H9 (cell line): ENCODE results near the gene ARID3A. TPM values are rescaled to one million over a fixed set of nuclear protein-coding genes. Genes with fewer than 3 reads are reported as not detected.

Source experiments
- DNase-seq: peaks from one replicate; pipeline ENCODE4 v3.0.0-alpha.2; 2017
- H2AFZ ChIP-seq: one replicate; pipeline ENCODE4 v1.6.1; 2013; ENCODE audit warnings: mild to moderate bottlenecking, low read length, control low read depth, moderate library complexity
- H2AK5ac ChIP-seq: 2 replicates; pipeline ENCODE4 v1.6.1; 2013; ENCODE audit warnings: low read length, control low read depth, mixed read lengths; ENCODE audit not compliant: insufficient read length
- H2BK120ac ChIP-seq: one replicate; pipeline ENCODE4 v1.6.1; 2013; ENCODE audit warnings: low read depth, mild to moderate bottlenecking, low read length, control low read depth, inconsistent platforms; ENCODE audit not compliant: poor library complexity, severe bottlenecking
- H2BK12ac ChIP-seq: 2 replicates; pipeline ENCODE4 v1.6.1; 2013; ENCODE audit warnings: low read length, control low read depth, mixed read lengths, low read depth; ENCODE audit not compliant: insufficient read length
- H2BK15ac ChIP-seq: 2 replicates; pipeline ENCODE4 v1.6.1; 2013; ENCODE audit warnings: low read depth, low read length, control low read depth
- H2BK20ac ChIP-seq: one replicate; pipeline ENCODE4 v1.6.1; 2013; ENCODE audit warnings: low read depth, mild to moderate bottlenecking, low read length, control low read depth, inconsistent platforms; ENCODE audit not compliant: poor library complexity, severe bottlenecking
- H2BK5ac ChIP-seq: 2 replicates; pipeline ENCODE4 v1.6.1; 2013; ENCODE audit warnings: low read length, control low read depth, mixed read lengths; ENCODE audit not compliant: insufficient read length
- H3K14ac ChIP-seq: 2 replicates; pipeline ENCODE4 v1.6.1; 2013; ENCODE audit warnings: low read length, control low read depth; ENCODE audit not compliant: insufficient read depth
- H3K18ac ChIP-seq: 2 replicates; pipeline ENCODE4 v1.6.1; 2013; ENCODE audit warnings: low read depth, mild to moderate bottlenecking, mixed read lengths, low read length, control low read depth; ENCODE audit not compliant: insufficient read length
- H3K23ac ChIP-seq: 2 replicates; pipeline ENCODE4 v1.6.1; 2013; ENCODE audit warnings: low read length, control low read depth, mixed read lengths, low read depth; ENCODE audit not compliant: insufficient read length
- H3K23me2 ChIP-seq: 2 replicates; pipeline ENCODE4 v1.6.1; 2013; ENCODE audit warnings: low read depth, mild to moderate bottlenecking, mixed read lengths, low read length, control low read depth; ENCODE audit not compliant: insufficient read length, poor library complexity, severe bottlenecking
- H3K27ac ChIP-seq: 2 replicates; pipeline ENCODE4 v1.5.1; 2013; ENCODE audit warnings: low read length, control low read depth, mixed read lengths, low read depth; ENCODE audit not compliant: insufficient read length
- H3K27me3 ChIP-seq: 2 replicates; pipeline ENCODE4 v1.6.1; 2013; ENCODE audit warnings: low read length, control low read depth, inconsistent platforms; ENCODE audit not compliant: insufficient read depth
- H3K4ac ChIP-seq: 2 replicates; pipeline ENCODE4 v1.6.1; 2013; ENCODE audit warnings: low read depth, mild to moderate bottlenecking, control low read depth, inconsistent platforms, low read length, moderate library complexity
- H3K4me1 ChIP-seq: 2 replicates; pipeline ENCODE4 v1.6.1; 2013; ENCODE audit warnings: low read length, control low read depth, inconsistent platforms; ENCODE audit not compliant: insufficient read depth
- H3K4me2 ChIP-seq: 2 replicates; pipeline ENCODE4 v1.6.1; 2013; ENCODE audit warnings: low read length, control low read depth, mixed read lengths; ENCODE audit not compliant: insufficient read length, insufficient read depth
- H3K56ac ChIP-seq: 2 replicates; pipeline ENCODE4 v1.6.1; 2013; ENCODE audit warnings: low read depth, mild to moderate bottlenecking, mixed read lengths, low read length, control low read depth; ENCODE audit not compliant: insufficient read length
- H3K79me1 ChIP-seq: 2 replicates; pipeline ENCODE4 v1.6.1; 2013; ENCODE audit warnings: low read depth, mild to moderate bottlenecking, moderate library complexity, low read length, control low read depth, inconsistent platforms; ENCODE audit not compliant: insufficient read depth, poor library complexity, severe bottlenecking
- H3K79me2 ChIP-seq: 2 replicates; pipeline ENCODE4 v1.6.1; 2013; ENCODE audit warnings: low read length, control low read depth, inconsistent platforms; ENCODE audit not compliant: insufficient read depth
- H3K9ac ChIP-seq: 2 replicates; pipeline ENCODE4 v1.6.1; 2013; ENCODE audit warnings: low read length, control low read depth, mixed read lengths; ENCODE audit not compliant: insufficient read length; ENCODE audit errors: extremely low read depth
- H3K9me3 ChIP-seq: one replicate; pipeline ENCODE4 v1.6.1; 2013; ENCODE audit warnings: low read depth, low read length, inconsistent platforms; ENCODE audit not compliant: control insufficient read depth
- H3T11ph ChIP-seq: one replicate; pipeline ENCODE4 v1.6.1; 2013; ENCODE audit warnings: mild to moderate bottlenecking, low read length, control low read depth, inconsistent platforms
- H4K20me1 ChIP-seq: one replicate; pipeline ENCODE4 v1.6.1; 2013; ENCODE audit not compliant: control insufficient read depth, insufficient read length, insufficient read depth
- H4K5ac ChIP-seq: 2 replicates; pipeline ENCODE4 v1.6.1; 2013; ENCODE audit warnings: low read depth, mild to moderate bottlenecking, mixed read lengths, low read length, control low read depth; ENCODE audit not compliant: insufficient read length
- H4K8ac ChIP-seq: replicated peaks from 2 replicates; pipeline ENCODE4 v1.6.1; 2013; ENCODE audit warnings: low read length, control low read depth, mixed read lengths, low read depth; ENCODE audit not compliant: insufficient read length
- H4K91ac ChIP-seq: 2 replicates; pipeline ENCODE4 v1.6.1; 2013; ENCODE audit warnings: low read depth, mild to moderate bottlenecking, moderate library complexity, mixed read lengths, low read length, control low read depth; ENCODE audit not compliant: insufficient read length
- H3K27ac Mint-ChIP-seq, 3 experiments: 2 replicates in 2 of 3; 3 replicates in 1 of 3; pipeline ENCODE4 v1.8.0; 2020 to 2021; ENCODE audit warnings: mixed read lengths in 3 of 3, mild to moderate bottlenecking in 1 of 3, moderate library complexity in 1 of 3
- H3K27me3 Mint-ChIP-seq: 2 replicates; pipeline ENCODE4 v1.8.0; 2021; ENCODE audit warnings: low read depth, mild to moderate bottlenecking, moderate library complexity, mixed read lengths
- H3K36me3 Mint-ChIP-seq, 3 experiments: 2 replicates in 2 of 3; 3 replicates in 1 of 3; pipeline ENCODE4 v1.8.0; 2020 to 2021; ENCODE audit warnings: low read depth in 3 of 3, mixed read lengths in 3 of 3; ENCODE audit not compliant: insufficient read depth in 1 of 3
- H3K4me1 Mint-ChIP-seq, 2 experiments: 2 replicates each; pipeline ENCODE4 v1.8.0; 2020; ENCODE audit warnings: mixed read lengths in 2 of 2
- H3K4me3 Mint-ChIP-seq, 2 experiments: 2 replicates in 1 of 2; 3 replicates in 1 of 2; pipeline ENCODE4 v1.8.0; 2020 to 2021; ENCODE audit warnings: mild to moderate bottlenecking in 2 of 2, mixed read lengths in 2 of 2, moderate library complexity in 1 of 2
- H3K9me3 Mint-ChIP-seq, 2 experiments: 2 replicates in 1 of 2; 3 replicates in 1 of 2; pipeline ENCODE4 v1.8.0; 2020; ENCODE audit warnings: mild to moderate bottlenecking in 2 of 2, mixed read lengths in 2 of 2, moderate library complexity in 1 of 2
- CTCF ChIP-seq: fragments of 200-600 bp; sonication (generic); conservative IDR thresholded peaks from 3 replicates; pipeline ENCODE4 v1.8.0; 2021; ENCODE audit warnings: antibody characterized with exemption, mild to moderate bottlenecking
- WGBS: extraction: QIAGEN DNeasy Blood & Tissue Kit; methylation state at CpG from one replicate; pipeline ENCODE4 v1.1.7; 2013; ENCODE audit warnings: missing lambda C conversion rate, low lambda C conversion rate, mixed read lengths; ENCODE audit not compliant: insufficient read length; ENCODE audit errors: extremely low coverage; 5-methylcytosine and 5-hydroxymethylcytosine counted together
- total RNA-seq: library from RNA; stranded (reverse); gene quantifications from 2 replicates; pipeline ENCODE4 v1.2.1, GENCODE V29; 2021

ARID3A gene
- total RNA-seq, 1 experiment from 2014 or later: 98.3 TPM

- H2BK5ac ChIP-seq: no peak overlapping the region
- no peak overlapping the region for H2BK120ac ChIP-seq
- H2BK20ac ChIP-seq: no peak overlapping the region
- no peaks in the 10 kb centered on the region for H3K23me2 ChIP-seq
- no peaks in the 10 kb centered on the region for H4K20me1 ChIP-seq
- no peak overlapping the region for H3T11ph ChIP-seq
- H3K18ac ChIP-seq: no peak overlapping the region
- peaks cover 6% of the 10 kb centered on the region for H3K79me1 ChIP-seq
- Mint-ChIP-seq H3K27ac (0 out of 7 replicates have a peak overlapping the region, but pooled peaks of 1 of the 3 experiments have one; percentile 66), H3K4me3 (peak overlapping the region in 1 of 2 experiments; percentile 42; a peak in 1 of 5 replicates), H3K9me3 (no peaks in the 10 kb centered on the region), H3K27me3 (no peaks in the 10 kb centered on the region; the same call in 1 of the 2 replicates), H3K36me3 (peaks cover 2 to 29% (median 29%) of the 10 kb centered on the region in 3 experiments; a peak in 5 of 7 replicates), H3K4me1 (peaks cover 0 to 29% of the 10 kb centered on the region in 2 experiments; a peak in 2 of 4 replicates)
- H3K27me3 ChIP-seq: no peaks in the 10 kb centered on the region
- H3K4me1 ChIP-seq: no peaks in the 10 kb centered on the region; the same call in 1 of the 2 replicates
- no peak overlapping the region for H3K27ac ChIP-seq
- H3K14ac ChIP-seq: no peak overlapping the region
- H3K56ac ChIP-seq: no peak overlapping the region
- no CpG with 5 or more reads among the region's 30 CpGs for WGBS
- TF ChIP-seq CTCF: no peak
- no peak overlapping the region for H2BK12ac ChIP-seq
- no peak overlapping the region for H2BK15ac ChIP-seq
- H4K5ac ChIP-seq: no peak overlapping the region
- no peak overlapping the region for H3K4ac ChIP-seq
- no peak overlapping the region for H3K9ac ChIP-seq
- no peak overlapping the region for H4K8ac ChIP-seq
- no peak overlapping the region for H4K91ac ChIP-seq
- H3K23ac ChIP-seq: no peak overlapping the region
- no peak overlapping the region for H3K4me2 ChIP-seq
- no peaks in the 10 kb centered on the region for H3K9me3 ChIP-seq
- no peak overlapping the region for H2AFZ ChIP-seq
- H3K79me2 ChIP-seq: peaks cover 3% of the 10 kb centered on the region; the same call in 1 of the 2 replicates
- peak; percentile 84 for DNase-seq
- H2AK5ac ChIP-seq: no peak overlapping the region
Observed at GRCh38 chr19:900302-901111, 25.3 kb upstream of the ARID3A start.
